ENCODE results near the gene LY86. TPM values are rescaled to one million over a fixed set of nuclear protein-coding genes. Genes with fewer than 3 reads are reported as not detected.

LY86 gene
- total RNA-seq, 3 donors from 2014 or later (not counting 1 experiment from before 2014, with no cell fraction given), result 2.0 to 5.1 (median 2.2) TPM

DNA sequence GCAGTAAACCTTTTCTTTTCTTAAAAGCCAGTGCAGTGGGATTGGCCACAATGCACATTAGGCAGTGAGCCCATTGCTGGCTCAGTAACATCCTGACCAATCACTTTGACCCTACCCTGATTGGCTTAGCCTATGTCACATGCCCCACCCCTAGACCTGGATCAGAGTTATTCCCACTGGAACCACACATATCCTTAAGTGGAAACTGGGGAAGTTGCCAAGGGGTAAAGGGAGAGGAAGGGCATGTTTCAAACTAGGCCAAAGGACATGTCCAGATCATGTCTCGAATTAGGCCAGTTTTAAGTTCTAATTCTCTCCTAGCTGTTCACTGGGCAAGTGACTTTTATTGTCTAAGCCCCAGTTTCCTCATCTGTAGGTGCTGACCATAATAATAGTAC is 69.3 kb downstream of the LY86 start:
- Mint-ChIP-seq H3K27me3 (ENCODE audit: low read depth in 2 of 2) (peaks cover 0 to 3% of the 10 kb centered on the region in 2 donors), H3K27ac (peak overlapping the region; percentile 88 to 89), H3K4me1 (peaks cover 54 to 87% of the 10 kb centered on the region in 2 donors), H3K9me3 (no peaks in the 10 kb centered on the region), H3K4me3 (no peak overlapping the region), H3K36me3 (no peaks in the 10 kb centered on the region)
- Histone ChIP-seq H3K4me3 (ENCODE audit: low read length) (no peak overlapping the region), H3K9me3 (ENCODE audit: control insufficient read depth, insufficient read depth, low read length) (no peaks in the 10 kb centered on the region), H3K36me3 (ENCODE audit: control insufficient read depth, insufficient read depth, low read length) (no peaks in the 10 kb centered on the region), H3K4me1 (ENCODE audit: control insufficient read depth, insufficient read depth, low read length) (peaks cover 55% of the 10 kb centered on the region), H3K27me3 (ENCODE audit: control insufficient read depth, insufficient read depth, low read length) (no peaks in the 10 kb centered on the region), H3K27ac (ENCODE audit: low read length) (no peak overlapping the region)
- intact Hi-C loops (cut with micrococcal nuclease), result loop anchor here (2.0 kb wide), 1 partner anchor 45 kb away; no protein-coding TSS in a partner anchor
- DNase-seq, result no peak
- ATAC-seq, result no peak
- TF ChIP-seq, protein P1, sequence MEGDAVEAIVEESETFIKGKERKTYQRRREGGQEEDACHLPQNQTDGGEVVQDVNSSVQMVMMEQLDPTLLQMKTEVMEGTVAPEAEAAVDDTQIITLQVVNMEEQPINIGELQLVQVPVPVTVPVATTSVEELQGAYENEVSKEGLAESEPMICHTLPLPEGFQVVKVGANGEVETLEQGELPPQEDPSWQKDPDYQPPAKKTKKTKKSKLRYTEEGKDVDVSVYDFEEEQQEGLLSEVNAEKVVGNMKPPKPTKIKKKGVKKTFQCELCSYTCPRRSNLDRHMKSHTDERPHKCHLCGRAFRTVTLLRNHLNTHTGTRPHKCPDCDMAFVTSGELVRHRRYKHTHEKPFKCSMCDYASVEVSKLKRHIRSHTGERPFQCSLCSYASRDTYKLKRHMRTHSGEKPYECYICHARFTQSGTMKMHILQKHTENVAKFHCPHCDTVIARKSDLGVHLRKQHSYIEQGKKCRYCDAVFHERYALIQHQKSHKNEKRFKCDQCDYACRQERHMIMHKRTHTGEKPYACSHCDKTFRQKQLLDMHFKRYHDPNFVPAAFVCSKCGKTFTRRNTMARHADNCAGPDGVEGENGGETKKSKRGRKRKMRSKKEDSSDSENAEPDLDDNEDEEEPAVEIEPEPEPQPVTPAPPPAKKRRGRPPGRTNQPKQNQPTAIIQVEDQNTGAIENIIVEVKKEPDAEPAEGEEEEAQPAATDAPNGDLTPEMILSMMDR (IDR thresholded peaks at IDR 0.05), result no peak
- 43% methylated on average over 1 of the region's 1 CpG for WGBS (ENCODE audit: insufficient coverage)

DNA sequence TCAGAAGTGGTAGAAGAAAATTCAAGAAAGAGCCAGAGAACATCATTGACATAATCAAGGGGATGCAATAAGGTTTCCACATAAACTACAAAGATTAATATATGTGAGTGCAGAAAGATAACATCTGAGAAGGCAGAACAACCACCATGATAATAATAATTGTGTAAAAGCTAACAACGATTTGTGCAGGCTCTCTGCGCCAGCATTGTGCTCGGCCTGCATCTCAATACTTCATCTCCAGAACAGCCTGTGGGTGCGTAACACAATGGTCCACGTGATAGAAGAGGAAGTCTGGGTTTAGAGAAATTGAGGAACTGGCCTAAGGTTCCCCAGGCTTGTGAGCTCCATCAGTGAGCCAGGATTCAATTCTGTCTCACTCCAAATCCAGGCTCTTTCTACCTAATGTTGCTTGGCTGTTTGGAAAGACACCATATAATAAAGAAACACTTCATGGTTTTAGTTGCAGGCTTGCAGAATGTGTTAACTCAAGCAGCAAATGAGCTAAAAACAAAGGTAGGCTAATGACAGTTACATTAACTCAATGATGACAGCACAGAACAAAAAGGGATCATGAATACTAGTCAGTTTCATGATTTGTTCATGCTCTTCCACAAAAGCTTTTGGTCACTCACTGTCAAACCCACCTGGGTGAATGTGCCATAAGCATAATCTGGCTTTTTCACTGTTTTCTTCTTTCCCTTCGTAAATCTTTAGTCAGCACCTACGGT is 71.2 kb downstream of the LY86 start:
- H3K4me3 ChIP-seq (ENCODE audit: low read length), result no peak overlapping the region
- DNase-seq (peak in 1 of 2 donors; percentile 42), ATAC-seq (peak in 1 of 3 donors; percentile 62)
- peak overlapping the region; percentile 30 for H3K27ac ChIP-seq (ENCODE audit: low read length)
- Mint-ChIP-seq H3K9me3 (no peaks in the 10 kb centered on the region), H3K4me1 (peaks cover 45 to 74% of the 10 kb centered on the region in 2 donors), H3K27ac (peak overlapping the region; percentile 88 to 89), H3K36me3 (no peaks in the 10 kb centered on the region), H3K4me3 (no peak overlapping the region), H3K27me3 (ENCODE audit: low read depth in 2 of 2) (no peaks in the 10 kb centered on the region)
- TF ChIP-seq, protein P1 (IDR thresholded peaks at IDR 0.05), result no peak
- no peaks in the 10 kb centered on the region for H3K36me3 ChIP-seq (ENCODE audit: control insufficient read depth, insufficient read depth, low read length)
- no peaks in the 10 kb centered on the region for H3K9me3 ChIP-seq (ENCODE audit: control insufficient read depth, insufficient read depth, low read length)
- intact Hi-C loops (cut with micrococcal nuclease), result loop anchor here (2.0 kb wide), 1 partner anchor 47 kb away; no protein-coding TSS in a partner anchor
- WGBS (ENCODE audit: insufficient coverage), result 20% methylated on average over 2 of the region's 7 CpGs
- no peaks in the 10 kb centered on the region for H3K27me3 ChIP-seq (ENCODE audit: control insufficient read depth, insufficient read depth, low read length)
- peaks cover 46% of the 10 kb centered on the region for H3K4me1 ChIP-seq (ENCODE audit: control insufficient read depth, insufficient read depth, low read length)

DNA sequence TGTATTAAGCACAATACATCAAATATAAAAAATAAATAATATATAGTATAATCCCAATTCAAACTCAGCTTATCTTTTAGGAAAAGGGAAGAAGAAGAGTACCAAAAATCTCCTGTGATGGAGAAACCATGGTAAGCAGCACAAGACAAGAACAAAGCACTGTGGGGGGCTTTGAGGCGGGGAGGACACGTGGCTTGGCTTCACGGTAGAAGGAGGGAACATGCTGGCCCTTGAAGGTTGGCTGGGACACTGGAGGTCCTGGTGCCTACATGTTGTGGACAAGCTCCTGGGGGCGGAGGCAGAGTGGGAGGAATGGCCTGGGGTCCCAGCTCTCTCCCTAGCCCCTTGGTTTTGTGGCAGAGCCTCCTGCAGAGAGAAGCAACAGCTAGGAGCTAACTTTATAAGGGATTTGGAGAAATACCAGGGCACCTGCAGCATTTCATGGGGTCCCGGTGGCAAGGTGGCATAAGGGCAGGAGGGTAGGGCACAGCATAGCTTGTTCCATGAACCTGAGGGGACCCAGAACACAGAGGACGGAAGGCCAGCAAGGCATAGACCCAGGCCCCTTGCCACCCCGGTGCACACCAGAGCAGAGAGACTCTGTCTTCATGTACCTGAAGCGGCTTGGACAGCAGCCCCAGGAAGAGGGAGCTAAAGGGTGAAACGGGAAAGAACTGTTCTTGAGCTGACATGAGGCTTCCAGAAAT is 72.0 kb downstream of the LY86 start:
- no peaks in the 10 kb centered on the region for H3K27me3 Mint-ChIP-seq (ENCODE audit: low read depth in 2 of 2)
- Histone ChIP-seq H3K4me3 (ENCODE audit: low read length) (no peak overlapping the region), H3K27ac (ENCODE audit: low read length) (peak overlapping the region; percentile 9), H3K27me3 (ENCODE audit: control insufficient read depth, insufficient read depth, low read length) (no peaks in the 10 kb centered on the region), H3K36me3 (ENCODE audit: control insufficient read depth, insufficient read depth, low read length) (no peaks in the 10 kb centered on the region), H3K4me1 (ENCODE audit: control insufficient read depth, insufficient read depth, low read length) (peaks cover 39% of the 10 kb centered on the region), H3K9me3 (ENCODE audit: control insufficient read depth, insufficient read depth, low read length) (no peaks in the 10 kb centered on the region)
- no peaks in the 10 kb centered on the region for H3K9me3 Mint-ChIP-seq
- 88% methylated on average over 9 of the region's 9 CpGs for WGBS (ENCODE audit: insufficient coverage)
- H3K4me3 Mint-ChIP-seq, result no peak overlapping the region
- DNase-seq (no peak), ATAC-seq (no peak)
- no peaks in the 10 kb centered on the region for H3K36me3 Mint-ChIP-seq
- H3K27ac Mint-ChIP-seq, result peak overlapping the region in 1 of 2 donors; percentile 88
- peaks cover 38 to 66% of the 10 kb centered on the region in 2 donors for H3K4me1 Mint-ChIP-seq
- intact Hi-C loops (cut with micrococcal nuclease), result no loop called here
- TF ChIP-seq, protein P1 (IDR thresholded peaks at IDR 0.05), result no peak

Data from natural killer cell (primary cell).